Activated T-cell treated with anti-CD3 and anti-CD28 coated beads, Interleukin-2, amount 50 U/mL, for 4 hours (primary cell): ENCODE results near the gene DAPK3. TPM values are rescaled to one million over a fixed set of nuclear protein-coding genes. Genes with fewer than 3 reads are reported as not detected.
"Not testable (repeated sequence)": the region's sequence is repeated elsewhere in the genome, so short reads cannot be mapped to it uniquely, and the experiment has no call there.

ENCODE experiments used
- ATAC-seq, 2 donors: fragments of 200-7000 bp; cut with Tn5 transposase; one replicate each; pipeline ENCODE4 v1.10.0; 2021
- DNase-seq: peaks from one replicate; pipeline ENCODE4 v3.0.0-alpha.2; 2020
- H3K27me3 Mint-ChIP-seq: one replicate; pipeline ENCODE4 v1.8.0; 2021; ENCODE audit warnings: low read depth, mixed read lengths
- H3K36me3 Mint-ChIP-seq: one replicate; pipeline ENCODE4 v1.8.0; 2022; ENCODE audit warnings: mixed read lengths; ENCODE audit not compliant: insufficient read depth
- H3K4me1 Mint-ChIP-seq: one replicate; pipeline ENCODE4 v1.8.0; 2021; ENCODE audit warnings: low read depth, mixed read lengths
- H3K4me3 Mint-ChIP-seq: one replicate; pipeline ENCODE4 v1.8.0; 2021; ENCODE audit warnings: mild to moderate bottlenecking, moderate library complexity, mixed read lengths
- H3K9me3 Mint-ChIP-seq: one replicate; pipeline ENCODE4 v1.8.0; 2021; ENCODE audit warnings: mixed read lengths
- total RNA-seq, 3 donors: library from RNA; stranded (reverse); gene quantifications; one replicate each; pipeline ENCODE4 v1.2.1, GENCODE V29; 2021

The DAPK3 gene
- total RNA-seq, 3 donors from 2014 or later: 41.6 to 44.3 (median 42.6) TPM

DNA sequence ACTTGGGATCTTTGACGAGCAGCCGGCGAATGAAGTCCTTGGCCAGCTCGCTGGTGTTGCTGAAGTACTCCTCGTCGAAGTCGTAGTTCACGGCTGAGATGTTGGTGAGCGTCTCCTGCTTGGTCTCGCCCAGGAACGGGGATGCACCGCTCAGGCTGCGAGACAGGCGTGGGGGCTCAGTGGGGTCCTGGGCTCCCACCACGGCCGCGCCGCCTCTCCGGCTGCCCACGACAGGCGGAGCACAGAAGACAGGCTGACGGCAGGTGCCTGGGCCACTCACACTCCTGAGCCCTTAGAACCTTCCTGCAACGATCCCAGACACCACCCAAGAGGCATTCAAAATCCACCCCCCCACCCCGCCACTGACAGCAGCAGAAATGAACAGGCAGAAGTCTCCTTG, 9.9 kb downstream of the DAPK3 start:
- no peak overlapping the region for H3K4me3 Mint-ChIP-seq
- ATAC-seq (no peak), DNase-seq (no peak)
- no peaks in the 10 kb centered on the region for H3K4me1 Mint-ChIP-seq
- H3K9me3 Mint-ChIP-seq: no peaks in the 10 kb centered on the region
- H3K27me3 Mint-ChIP-seq: no peaks in the 10 kb centered on the region
- H3K36me3 Mint-ChIP-seq: peaks cover 8% of the 10 kb centered on the region

DNA sequence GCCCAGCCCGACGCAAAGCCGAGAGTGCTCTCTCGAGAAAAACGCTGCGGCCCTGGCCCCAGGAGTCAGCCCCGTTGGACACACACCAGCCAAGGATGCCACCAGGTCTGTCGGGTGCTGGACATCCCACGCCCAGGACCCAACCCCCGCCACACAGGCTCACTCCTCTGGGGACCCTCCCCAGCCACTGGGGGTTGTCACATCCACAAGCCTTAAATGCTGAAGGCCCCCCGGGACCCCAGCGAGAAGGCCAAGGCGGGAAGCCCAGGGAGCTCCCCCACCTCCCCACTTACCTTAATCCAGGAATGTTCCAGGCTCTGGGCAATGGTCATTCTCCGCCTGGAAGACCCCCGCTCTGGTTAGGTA, 11.2 kb downstream of the DAPK3 start:
- no peak for DNase-seq
- ATAC-seq: no peak
- Mint-ChIP-seq H3K9me3 (no peaks in the 10 kb centered on the region), H3K4me3 (no peak overlapping the region), H3K36me3 (peaks cover 4% of the 10 kb centered on the region), H3K27me3 (no peaks in the 10 kb centered on the region), H3K4me1 (no peaks in the 10 kb centered on the region)

DNA sequence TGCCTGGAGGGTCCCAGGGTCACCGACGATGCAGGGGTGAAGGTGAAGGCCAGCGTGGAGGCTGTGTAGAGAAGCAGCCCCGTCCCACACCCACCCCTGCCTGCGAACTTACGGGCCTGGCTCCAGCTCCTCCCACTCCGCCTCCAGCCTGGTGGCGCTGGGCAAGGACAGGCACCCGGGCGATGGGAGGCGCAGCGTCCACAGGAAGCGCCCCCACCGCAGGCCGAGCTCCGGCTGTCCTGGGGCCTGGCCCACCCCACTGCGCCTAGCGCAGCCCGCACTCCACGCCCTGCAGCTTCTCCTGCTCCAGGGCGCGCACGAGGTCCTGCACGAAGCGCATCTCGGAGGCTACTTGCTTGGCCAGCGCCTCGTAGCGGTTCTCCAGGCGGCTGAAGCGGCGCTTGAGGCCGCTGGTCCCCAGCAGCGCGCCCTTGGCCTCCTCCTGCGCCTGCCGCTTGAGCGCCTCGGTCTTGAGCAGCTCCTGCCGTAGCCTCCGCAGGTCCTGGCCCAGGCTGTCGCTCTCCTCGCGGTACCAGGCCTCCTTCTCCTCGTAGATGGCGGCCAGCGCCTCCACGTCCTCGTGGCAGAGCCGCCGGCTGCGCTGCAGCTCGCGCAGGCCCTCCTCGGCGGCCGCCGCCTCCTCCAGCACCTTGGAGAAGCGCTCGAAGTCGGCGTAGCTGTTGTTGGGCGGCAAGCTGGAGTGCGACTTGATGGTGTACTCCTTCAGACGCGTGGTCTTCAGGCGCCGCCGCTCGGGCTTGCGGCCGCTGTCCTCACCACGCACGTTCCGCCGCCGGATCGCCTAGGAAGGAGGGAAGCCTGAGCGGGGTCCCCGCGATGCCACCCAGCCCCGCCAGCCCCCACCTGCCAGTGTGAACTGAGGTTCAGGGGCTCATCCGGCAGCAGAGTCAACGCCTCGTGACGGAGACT, 11.8 kb downstream of the DAPK3 start:
- no peaks in the 10 kb centered on the region for H3K27me3 Mint-ChIP-seq
- H3K4me3 Mint-ChIP-seq: no peak overlapping the region
- H3K36me3 Mint-ChIP-seq: peaks cover 4% of the 10 kb centered on the region
- H3K9me3 Mint-ChIP-seq: no peaks in the 10 kb centered on the region
- DNase-seq (no peak), ATAC-seq (no peak)
- H3K4me1 Mint-ChIP-seq: no peaks in the 10 kb centered on the region

DNA sequence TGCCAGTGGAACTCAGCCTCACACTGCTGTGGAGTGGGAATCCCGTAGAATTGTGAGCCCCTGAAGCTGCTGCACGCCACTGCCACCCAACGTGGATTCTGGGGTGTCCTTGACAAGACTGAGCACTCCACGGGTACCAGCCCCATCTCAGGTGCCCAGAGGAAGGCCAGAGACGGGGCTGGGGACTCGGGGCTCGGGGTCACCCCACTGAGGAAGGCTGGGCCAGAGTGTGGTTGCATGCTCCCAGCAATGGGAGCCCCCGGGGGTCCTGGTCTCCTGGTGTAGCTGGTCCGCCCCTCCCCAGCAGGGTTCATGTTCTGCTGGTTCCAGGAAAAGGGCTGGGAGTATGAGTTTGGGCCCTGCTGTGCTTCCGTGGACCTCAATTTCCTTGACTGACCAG, 15.2 kb downstream of the DAPK3 start:
- peaks cover 4% of the 10 kb centered on the region for H3K36me3 Mint-ChIP-seq
- H3K9me3 Mint-ChIP-seq: no peaks in the 10 kb centered on the region
- H3K27me3 Mint-ChIP-seq: peaks cover 4% of the 10 kb centered on the region
- no peak overlapping the region for H3K4me3 Mint-ChIP-seq
- peaks cover 8% of the 10 kb centered on the region for H3K4me1 Mint-ChIP-seq
- ATAC-seq: no peak
- DNase-seq: no peak

DNA sequence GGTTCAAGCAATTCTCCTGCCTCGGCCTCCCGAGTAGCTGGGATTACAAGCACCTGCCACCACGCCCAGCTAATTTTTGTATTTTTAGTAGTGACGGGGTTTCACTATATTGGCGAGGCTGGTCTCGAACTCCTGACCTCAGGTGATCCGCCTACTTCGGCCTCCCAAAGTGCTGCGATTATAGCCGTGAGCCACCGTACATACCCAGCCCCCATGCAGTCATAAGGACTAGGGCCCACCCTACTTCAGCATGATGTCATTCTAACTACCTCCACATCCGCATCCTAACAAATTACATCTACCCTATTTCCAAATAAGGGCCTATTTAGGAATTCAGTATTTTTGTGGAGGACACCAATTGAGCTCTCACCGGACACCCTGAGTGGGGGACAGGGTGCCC, 15.6 kb downstream of the DAPK3 start:
- H3K27me3 Mint-ChIP-seq, H3K9me3 Mint-ChIP-seq, ATAC-seq, H3K4me3 Mint-ChIP-seq, H3K4me1 Mint-ChIP-seq, H3K36me3 Mint-ChIP-seq, DNase-seq: not testable (repeated sequence)

DNA sequence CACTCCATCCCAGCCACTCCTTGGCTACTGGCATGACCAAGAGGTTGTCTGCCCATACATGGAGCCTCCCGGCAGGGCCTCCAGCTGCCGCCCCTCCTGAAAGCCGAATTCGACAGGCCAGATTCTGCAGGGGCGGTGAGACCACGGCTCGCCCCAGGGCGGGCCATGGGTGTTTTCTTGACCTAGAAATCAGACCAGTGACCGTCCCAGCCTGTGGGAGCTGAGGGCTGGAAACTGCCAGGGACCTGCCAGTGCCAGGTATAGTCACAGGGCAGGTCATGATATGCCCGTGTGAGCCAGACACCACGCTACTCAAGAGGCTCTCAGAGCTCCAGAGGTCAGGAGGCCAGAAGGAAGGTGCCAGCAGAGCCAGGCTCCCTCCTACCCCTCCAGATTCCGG, 16.8 kb downstream of the DAPK3 start:
- H3K36me3 Mint-ChIP-seq: peaks cover 4% of the 10 kb centered on the region
- ATAC-seq: no peak
- peaks cover 8% of the 10 kb centered on the region for H3K4me1 Mint-ChIP-seq

DNA sequence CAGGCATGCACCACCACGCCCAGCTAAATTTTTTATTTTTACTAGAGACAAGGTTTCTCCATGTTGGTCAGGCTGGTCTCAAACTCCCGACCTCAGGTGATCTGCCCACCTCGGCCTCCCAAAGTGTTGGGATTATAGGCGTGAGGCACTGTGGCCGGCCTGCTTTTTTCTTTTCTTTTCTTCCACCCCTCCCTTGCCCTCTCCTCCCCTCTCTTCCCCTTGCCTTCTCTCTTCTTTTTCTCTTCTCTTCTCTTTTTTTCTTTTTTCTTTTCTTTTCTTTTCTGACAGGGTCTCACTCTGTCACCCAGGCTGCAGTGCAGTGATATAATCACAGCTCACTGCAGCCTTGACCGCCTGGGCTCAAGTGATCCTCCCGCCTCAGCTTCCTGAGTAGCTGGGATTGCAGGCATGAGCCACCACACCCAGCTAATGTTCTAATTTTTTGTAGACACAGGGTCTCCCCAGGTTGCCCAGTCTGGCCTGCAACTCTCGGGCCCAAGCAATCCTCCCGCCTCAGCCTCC, 18.1 kb downstream of the DAPK3 start:
- H3K4me1 Mint-ChIP-seq, ATAC-seq, DNase-seq, H3K27me3 Mint-ChIP-seq, H3K9me3 Mint-ChIP-seq, H3K4me3 Mint-ChIP-seq, H3K36me3 Mint-ChIP-seq: not testable (repeated sequence)

More for the DNA sequence above, 16.8 kb downstream of the DAPK3 start:
- Mint-ChIP-seq H3K9me3 (no peaks in the 10 kb centered on the region), H3K4me3 (no peak overlapping the region), H3K27me3 (peaks cover 4% of the 10 kb centered on the region)
- DNase-seq: no peak

DNA sequence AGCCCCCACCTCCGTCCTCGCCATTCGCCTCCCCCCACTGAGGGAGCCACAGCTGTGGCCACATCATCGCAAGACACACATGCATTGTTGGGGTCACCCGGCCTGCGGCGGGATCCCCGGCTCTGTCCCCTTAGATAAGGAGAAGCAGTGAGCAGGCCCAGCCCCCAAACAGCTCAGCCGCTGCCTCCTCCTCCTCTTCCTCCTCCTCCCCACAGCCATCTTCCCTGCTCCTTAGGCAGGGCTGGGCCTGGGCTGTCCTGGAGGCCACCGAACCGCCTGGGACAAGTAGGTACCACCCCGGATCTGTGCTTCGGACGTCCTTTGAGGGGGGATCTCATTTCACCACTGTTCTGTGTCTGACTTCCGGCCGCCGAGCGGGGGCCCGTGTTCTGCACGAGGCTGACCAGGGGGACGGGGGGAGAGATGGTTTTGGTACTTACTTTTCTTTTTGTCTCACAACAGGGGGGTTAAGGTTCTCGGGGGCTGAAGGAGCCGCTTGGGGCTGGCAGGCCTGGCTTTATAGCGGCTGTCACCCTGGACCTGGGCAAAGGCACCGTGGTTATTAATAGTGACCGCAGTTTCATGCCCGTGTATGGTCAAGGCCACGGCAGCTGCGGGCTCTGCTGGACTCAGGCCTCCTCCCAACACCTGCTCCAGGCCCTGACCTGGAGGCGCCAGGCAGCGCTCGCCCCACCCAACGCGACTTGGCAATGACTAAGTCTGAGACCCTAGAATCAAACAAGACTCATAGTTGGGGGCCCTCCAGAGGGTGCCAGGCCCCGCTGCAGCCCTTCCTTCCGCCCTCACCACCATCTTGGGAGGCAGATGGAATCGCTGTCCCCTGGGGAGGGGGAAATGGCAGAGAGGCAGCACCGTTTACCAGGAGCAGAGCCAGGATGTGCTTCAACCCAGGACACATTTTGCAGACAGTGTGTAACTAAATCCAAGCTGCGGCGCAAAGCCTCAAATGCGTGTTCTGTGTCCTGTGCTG, 19.7 kb downstream of the DAPK3 start:
- Mint-ChIP-seq H3K4me3 (peak overlapping the region; percentile 50), H3K4me1 (peaks cover 8% of the 10 kb centered on the region), H3K36me3 (no peaks in the 10 kb centered on the region), H3K27me3 (peaks cover 9% of the 10 kb centered on the region), H3K9me3 (no peaks in the 10 kb centered on the region)
- ATAC-seq (peak; percentile 53 to 84), DNase-seq (no peak)

DNA sequence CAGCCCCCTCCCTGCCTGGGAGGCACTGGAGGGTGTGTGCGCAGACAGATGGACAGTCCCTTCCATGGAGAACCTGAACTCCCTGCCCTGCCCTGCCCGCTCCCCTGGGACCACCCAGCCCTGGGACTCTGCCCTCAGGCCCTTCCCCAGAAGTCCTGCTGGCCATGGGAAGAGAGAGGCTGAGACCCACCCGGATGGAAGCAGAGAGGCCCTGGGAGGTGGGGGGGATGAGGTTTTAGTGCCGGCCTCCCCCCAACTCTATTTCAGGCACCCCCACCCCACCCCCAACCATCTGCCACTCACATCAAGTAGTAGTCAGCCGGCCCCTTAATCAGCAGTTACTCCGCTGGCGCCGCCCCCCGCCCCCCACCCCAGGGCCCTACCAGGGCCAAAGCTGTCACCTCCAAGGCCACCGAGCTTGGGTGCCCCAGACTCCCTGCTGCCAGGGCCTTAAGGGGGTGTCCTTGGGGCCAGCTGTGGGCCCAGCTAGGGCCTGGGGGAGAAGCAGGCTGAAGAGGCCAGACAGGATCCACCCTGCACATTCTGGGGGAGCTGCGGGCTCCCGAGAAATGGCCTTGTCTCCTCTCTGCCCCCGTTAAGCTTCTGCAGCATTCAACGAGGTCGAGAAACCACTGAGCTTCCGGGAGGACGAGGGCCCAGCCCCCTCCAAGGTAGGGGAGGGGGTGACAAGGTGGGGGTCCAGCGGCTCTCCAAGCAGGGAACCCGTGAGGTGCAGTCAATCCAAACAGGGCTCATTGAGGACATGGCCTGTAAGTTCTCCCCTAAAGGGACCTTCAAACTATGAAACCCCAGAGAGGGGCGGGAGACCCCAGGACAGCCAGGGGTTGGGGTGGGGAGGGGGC, 20.7 kb downstream of the DAPK3 start:
- no peaks in the 10 kb centered on the region for H3K9me3 Mint-ChIP-seq
- ATAC-seq: no peak

DNA sequence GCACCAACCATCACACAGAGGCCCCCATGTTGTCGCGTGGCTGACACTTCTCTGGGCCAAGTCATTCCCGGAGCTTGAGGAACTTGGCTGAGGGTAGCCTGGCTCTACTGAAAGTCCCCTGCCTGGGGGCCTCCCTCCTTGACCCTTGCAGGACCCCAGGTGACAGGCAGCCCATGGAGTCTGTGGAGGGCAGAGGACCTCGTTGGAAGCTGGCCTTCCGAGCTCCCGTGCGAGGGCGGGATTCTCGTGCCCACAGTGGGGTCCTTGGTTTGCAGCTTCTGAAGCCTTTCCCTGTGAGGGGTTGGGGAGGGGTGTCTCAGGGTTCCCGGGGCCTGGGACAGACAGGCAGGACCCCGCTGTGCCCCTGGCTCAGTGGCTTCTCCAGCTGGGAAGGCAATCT, 21.6 kb downstream of the DAPK3 start:
- DNase-seq (no peak), ATAC-seq (no peak)
- Mint-ChIP-seq H3K36me3 (no peaks in the 10 kb centered on the region), H3K4me3 (no peak overlapping the region), H3K4me1 (peaks cover 8% of the 10 kb centered on the region), H3K9me3 (no peaks in the 10 kb centered on the region), H3K27me3 (peaks cover 9% of the 10 kb centered on the region)

More for the DNA sequence above, 20.7 kb downstream of the DAPK3 start:
- Mint-ChIP-seq H3K4me1 (peaks cover 8% of the 10 kb centered on the region), H3K36me3 (no peaks in the 10 kb centered on the region), H3K4me3 (no peak overlapping the region), H3K27me3 (peaks cover 9% of the 10 kb centered on the region)
- no peak for DNase-seq

DNA sequence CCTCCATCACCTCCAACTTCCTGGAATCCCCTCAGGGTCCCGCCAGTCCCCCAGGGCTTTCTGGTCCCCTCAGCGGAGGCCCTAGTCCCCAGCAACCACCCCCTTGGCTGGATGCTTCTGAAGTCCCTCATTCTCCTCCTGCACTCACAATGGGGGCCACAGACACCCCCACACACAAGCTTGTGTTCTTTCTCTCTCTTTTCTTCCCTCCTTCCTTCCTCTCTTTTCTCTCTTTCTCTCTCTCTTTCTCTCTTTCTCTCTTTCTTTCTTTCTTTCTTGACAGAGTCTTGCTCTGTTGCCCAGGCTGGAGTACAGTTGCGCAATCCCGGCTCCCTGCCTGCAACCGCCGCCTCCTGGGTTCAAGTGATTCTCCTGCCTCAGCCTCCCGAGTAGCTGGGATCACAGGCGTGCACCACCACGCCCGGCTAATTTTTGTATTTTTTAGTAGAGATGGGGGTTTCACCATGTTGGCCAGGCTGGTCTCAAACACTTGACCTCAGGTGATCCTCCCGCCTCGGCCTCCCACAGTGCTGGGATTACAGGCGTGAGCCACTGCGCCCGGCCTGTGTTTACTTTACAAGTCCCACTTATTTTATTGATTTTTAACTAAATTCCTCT, 23.5 kb downstream of the DAPK3 start:
- not testable (repeated sequence) for ATAC-seq, H3K4me1 Mint-ChIP-seq, H3K9me3 Mint-ChIP-seq, H3K4me3 Mint-ChIP-seq, DNase-seq, H3K27me3 Mint-ChIP-seq, H3K36me3 Mint-ChIP-seq

DNA sequence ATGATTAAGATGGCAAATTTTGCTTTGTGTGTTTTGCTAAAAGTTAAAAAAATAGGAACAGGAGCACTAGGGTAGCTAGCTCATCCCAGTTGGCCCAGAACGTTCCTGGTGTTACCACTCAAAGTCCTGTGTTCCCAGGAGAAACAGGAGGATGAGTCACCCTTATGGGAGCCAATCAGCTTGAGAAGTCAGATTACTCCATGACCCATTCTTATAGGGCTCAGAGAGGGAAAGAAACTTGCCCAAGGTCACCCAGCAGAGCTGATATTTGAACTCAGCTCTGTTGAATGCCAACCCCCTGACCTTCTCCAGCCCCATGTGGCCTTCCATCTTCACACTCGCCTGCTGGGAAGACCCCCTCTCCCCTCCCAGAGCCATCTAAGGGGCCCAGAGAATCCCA, 25.1 kb downstream of the DAPK3 start:
- Mint-ChIP-seq H3K4me1 (peaks cover under 1% of the 10 kb centered on the region), H3K4me3 (no peak overlapping the region), H3K27me3 (peaks cover 5% of the 10 kb centered on the region), H3K9me3 (no peaks in the 10 kb centered on the region), H3K36me3 (no peaks in the 10 kb centered on the region)
- DNase-seq: no peak
- no peak for ATAC-seq

DNA sequence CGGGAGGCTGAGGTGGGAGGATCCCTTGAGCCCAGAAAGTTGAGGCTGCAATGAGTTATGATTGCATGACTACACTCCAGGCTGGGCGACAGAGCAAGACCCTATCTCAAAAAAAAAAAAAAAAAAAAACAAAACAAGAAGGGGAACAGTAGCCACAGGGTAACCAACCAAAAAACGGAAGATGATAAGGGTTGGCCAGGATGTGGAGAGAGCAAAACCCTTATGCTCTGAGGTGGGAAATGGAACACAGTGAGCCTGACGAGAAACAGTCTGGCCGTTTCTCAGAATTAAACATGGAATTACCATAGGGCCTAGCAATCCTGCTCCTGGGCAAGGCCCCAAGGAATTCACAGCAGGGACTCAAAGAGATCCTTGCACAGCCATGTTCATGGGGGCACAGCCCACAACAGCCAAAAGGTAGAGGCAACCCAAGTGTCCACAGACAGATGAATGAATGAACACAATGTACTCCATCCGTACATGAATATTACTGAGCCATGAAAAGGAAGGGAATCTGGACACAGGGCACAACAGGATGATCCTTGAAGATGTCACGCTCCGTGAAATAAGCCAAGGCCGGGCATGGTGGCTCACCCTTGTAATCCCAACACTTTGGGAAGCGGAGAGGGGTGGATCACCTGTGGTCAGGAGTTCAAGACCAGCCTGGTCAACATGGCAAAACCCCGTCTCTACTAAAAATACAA, 26.7 kb downstream of the DAPK3 start:
- Mint-ChIP-seq H3K4me3 (no peak overlapping the region), H3K36me3 (no peaks in the 10 kb centered on the region), H3K9me3 (no peaks in the 10 kb centered on the region), H3K4me1 (no peaks in the 10 kb centered on the region), H3K27me3 (peaks cover 5% of the 10 kb centered on the region)
- DNase-seq: no peak
- ATAC-seq: no peak
